GM12874 (cell line): Measurements from ENCODE around the gene ADRM1.

Experiments
- CTCF ChIP-seq: IDR thresholded peaks from 2 replicates; pipeline ENCODE4 v1.5.1; 2011; ENCODE audit warnings: low read depth, mild to moderate bottlenecking, control low read depth, low read length, moderate library complexity; ENCODE audit not compliant: insufficient read depth

ADRM1 gene

GRCh38 chr20:62336329-62336728, 33.5 kb downstream of the ADRM1 start:
- TF ChIP-seq CTCF = no peak

- TF ChIP-seq CTCF = no peak
Measured at GRCh38 chr20:62336775-62337557, 34.2 kb downstream of the ADRM1 start.

DNA sequence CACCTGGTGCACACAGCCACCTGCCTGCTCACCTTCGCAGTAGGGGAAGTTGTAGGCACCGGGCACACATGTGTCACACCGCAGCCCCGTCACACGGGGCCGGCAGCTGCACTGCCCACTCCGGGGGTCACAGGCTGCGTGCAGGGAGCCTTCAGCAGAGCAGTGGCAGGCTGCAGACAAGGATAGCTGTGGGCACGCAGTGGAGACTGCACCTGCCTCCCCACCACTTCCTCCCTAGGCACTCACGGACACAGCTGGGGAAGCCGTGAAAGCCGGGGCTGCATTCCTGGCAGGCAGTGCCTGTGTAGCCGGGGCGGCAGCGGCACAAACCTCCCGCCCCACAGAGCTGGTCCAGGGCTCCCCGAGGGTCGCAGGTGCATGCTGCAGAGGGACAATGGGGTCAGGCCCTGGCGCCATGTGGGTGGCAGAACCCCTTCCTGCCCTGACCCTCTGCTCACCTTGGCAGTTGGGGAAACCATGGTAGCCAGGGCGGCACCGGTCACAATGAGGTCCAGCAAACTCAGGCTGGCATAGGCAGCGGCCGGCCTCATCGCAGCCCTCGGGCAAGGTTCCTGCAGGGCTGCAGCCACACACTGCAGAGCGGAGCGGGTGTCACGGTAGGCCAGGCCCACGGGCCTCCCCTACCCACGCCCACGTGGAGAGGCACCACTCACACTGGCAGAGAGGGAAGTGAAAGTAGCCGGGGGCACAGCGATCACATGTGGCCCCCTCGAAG, 34.9 kb downstream of the ADRM1 start:
- no peak for TF ChIP-seq CTCF

DNA sequence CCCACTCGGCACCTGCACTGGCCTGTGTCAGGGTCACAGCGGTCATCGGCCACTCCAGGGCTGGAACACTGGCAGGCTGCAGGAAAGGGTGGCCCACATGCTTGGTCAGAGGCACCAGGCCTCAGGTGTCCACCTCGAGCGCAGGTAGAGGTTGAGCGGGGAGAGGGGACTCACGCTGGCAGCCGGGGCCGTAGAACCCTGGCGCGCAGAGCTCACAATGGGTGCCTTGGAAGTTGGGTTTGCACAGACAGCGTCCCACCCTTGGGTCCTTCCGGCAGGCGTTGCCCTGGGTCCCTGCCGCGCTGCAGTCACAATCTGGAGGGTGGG, 35.5 kb downstream of the ADRM1 start:
- no peak for TF ChIP-seq CTCF

DNA sequence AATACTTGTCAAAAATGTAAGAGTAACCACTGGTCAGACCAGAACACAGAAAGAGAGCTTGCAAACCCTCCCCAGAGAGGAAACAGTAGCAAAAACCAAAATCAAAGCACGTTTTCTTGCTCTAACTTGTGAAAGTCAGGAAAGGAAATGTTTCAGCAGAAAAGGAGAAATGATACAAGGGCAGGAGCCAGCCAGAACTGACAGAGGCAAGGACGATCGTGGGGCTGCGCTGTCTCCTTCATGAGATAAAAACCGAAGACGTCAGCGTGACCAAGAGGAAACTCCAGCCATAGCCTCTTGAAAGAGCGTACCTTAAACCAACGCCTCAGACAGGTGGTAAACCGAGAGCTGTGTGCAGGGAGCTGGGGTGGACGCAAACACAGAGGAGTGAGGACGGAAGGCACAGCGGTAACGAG, 36.9 kb downstream of the ADRM1 start:
- TF ChIP-seq CTCF = no peak

DNA sequence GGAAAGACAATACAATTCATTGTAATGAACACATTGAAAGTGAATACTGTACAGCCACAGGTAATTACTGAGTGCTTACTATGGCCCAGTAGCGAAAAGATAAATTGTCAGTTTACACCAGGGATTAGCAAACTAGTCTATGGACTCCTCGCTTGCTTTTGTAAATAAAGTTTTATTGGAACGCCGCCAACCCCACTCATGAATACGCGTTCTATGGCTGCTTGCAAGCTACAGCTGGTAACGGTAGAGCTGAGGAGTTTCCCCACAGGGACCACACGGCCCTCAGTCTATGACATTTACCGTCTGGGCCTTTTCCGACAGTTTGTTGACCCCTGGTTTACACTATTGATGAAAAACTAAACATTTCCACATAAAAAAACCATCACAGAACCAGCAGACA, 40.1 kb downstream of the ADRM1 start:
- no peak for TF ChIP-seq CTCF

DNA sequence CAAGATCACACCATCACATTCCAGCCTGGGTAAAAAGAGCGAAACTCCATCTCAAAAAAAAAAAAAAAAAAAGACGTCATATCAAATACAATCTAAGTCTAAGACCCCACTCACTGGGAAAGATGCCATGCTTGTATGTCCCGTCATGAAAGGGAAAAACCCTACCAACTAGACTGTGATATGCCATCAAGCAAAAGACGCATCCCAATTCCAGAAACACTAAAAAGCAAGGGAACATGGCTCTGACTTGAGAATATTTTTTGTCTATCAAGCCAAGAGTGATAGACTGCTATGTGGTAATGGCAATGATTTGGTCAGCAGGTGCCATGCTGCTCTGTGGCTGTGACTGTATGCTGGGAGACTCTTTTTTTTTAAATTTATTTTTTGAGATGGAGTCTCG, 41.3 kb downstream of the ADRM1 start:
- TF ChIP-seq CTCF = no peak
